CD8-positive, alpha-beta memory T cell (primary cell): Measurements from ENCODE around the gene ADAMTS15. TPM values are rescaled to one million over a fixed set of nuclear protein-coding genes. Genes with fewer than 3 reads are reported as not detected.

Source experiments
- CTCF ChIA-PET: fragments of 350-600 bp; sonication (Branson Sonifier 250); formaldehyde crosslinking; loops from one replicate; lab custom pipeline; 2021; ENCODE audit warnings: antibody characterized with exemption; lab: Charles Lee
- POLR2A ChIA-PET: fragments of 350-600 bp; sonication (Branson Sonifier 250); formaldehyde crosslinking; loops from one replicate; lab custom pipeline; 2021; ENCODE audit warnings: antibody characterized with exemption; lab: Charles Lee
- DNase-seq, 5 donors: peaks; one replicate each; pipeline versions ENCODE4 v3.0.0 to v3.0.0-alpha.2; 2020 to 2022; ENCODE audit warnings: mixed read lengths in 1 of 5
- H3K27ac ChIP-seq: one replicate; pipeline ENCODE4 v1.7.0; 2013; ENCODE audit warnings: low read depth, mild to moderate bottlenecking, low read length, moderate library complexity
- H3K27me3 ChIP-seq: 2 replicates; pipeline ENCODE4 v1.7.0; 2013; ENCODE audit warnings: low read length, mild to moderate bottlenecking; ENCODE audit not compliant: insufficient read depth, poor library complexity, severe bottlenecking
- H3K36me3 ChIP-seq: 2 replicates; pipeline ENCODE4 v1.7.0; 2013; ENCODE audit warnings: mild to moderate bottlenecking, low read length, moderate library complexity; ENCODE audit not compliant: insufficient read depth
- H3K4me1 ChIP-seq: 2 replicates; pipeline ENCODE4 v1.7.0; 2013; ENCODE audit warnings: mild to moderate bottlenecking, low read length, moderate library complexity; ENCODE audit not compliant: insufficient read depth
- H3K4me3 ChIP-seq: 2 replicates; pipeline ENCODE4 v1.7.0; 2013; ENCODE audit warnings: mild to moderate bottlenecking, low read length
- H3K9me3 ChIP-seq: 2 replicates; pipeline ENCODE4 v1.7.0; 2013; ENCODE audit warnings: mild to moderate bottlenecking, low read length
- H3K27ac Mint-ChIP-seq, 8 donors: one replicate each; pipeline ENCODE4 v1.8.0; 2020 to 2021; ENCODE audit warnings: mixed read lengths in 8 of 8, mild to moderate bottlenecking in 6 of 8, inconsistent platforms in 3 of 8, moderate library complexity in 3 of 8
- H3K27me3 Mint-ChIP-seq, 2 donors: one replicate each; pipeline ENCODE4 v1.8.0; 2020 to 2021; ENCODE audit warnings: mixed read lengths in 2 of 2, mild to moderate bottlenecking in 1 of 2, moderate library complexity in 1 of 2
- H3K36me3 Mint-ChIP-seq, 3 donors: one replicate each; pipeline ENCODE4 v1.8.0; 2020 to 2021; ENCODE audit warnings: mixed read lengths in 3 of 3, inconsistent platforms in 1 of 3, mild to moderate bottlenecking in 1 of 3
- H3K4me1 Mint-ChIP-seq, 3 donors: one replicate each; pipeline ENCODE4 v1.8.0; 2020 to 2021; ENCODE audit warnings: mixed read lengths in 3 of 3, inconsistent platforms in 1 of 3, mild to moderate bottlenecking in 1 of 3
- H3K4me3 Mint-ChIP-seq, 7 donors: one replicate each; pipeline ENCODE4 v1.8.0; 2020 to 2021; ENCODE audit warnings: mixed read lengths in 7 of 7, mild to moderate bottlenecking in 6 of 7, moderate library complexity in 4 of 7, inconsistent platforms in 2 of 7
- H3K9me3 Mint-ChIP-seq, 5 donors: one replicate each; pipeline ENCODE4 v1.8.0; 2020 to 2022; ENCODE audit warnings: mixed read lengths in 5 of 5, mild to moderate bottlenecking in 3 of 5, moderate library complexity in 2 of 5, inconsistent platforms in 1 of 5
- polyA plus RNA-seq: library from polyadenylated mRNA; unstranded; fragments of 300-500 nt; fragmentation: Illumina TruSeq; gene quantifications from one replicate; pipeline ENCODE4 v1.2.3, GENCODE V29; 2021
- total RNA-seq, 2 experiments: library from RNA; stranded (reverse); gene quantifications; one replicate each; pipeline ENCODE4 v1.2.3, GENCODE V29; 2021

The ADAMTS15 gene
- total and polyA plus RNA-seq, 3 experiments from 2014 or later = not detected

DNA sequence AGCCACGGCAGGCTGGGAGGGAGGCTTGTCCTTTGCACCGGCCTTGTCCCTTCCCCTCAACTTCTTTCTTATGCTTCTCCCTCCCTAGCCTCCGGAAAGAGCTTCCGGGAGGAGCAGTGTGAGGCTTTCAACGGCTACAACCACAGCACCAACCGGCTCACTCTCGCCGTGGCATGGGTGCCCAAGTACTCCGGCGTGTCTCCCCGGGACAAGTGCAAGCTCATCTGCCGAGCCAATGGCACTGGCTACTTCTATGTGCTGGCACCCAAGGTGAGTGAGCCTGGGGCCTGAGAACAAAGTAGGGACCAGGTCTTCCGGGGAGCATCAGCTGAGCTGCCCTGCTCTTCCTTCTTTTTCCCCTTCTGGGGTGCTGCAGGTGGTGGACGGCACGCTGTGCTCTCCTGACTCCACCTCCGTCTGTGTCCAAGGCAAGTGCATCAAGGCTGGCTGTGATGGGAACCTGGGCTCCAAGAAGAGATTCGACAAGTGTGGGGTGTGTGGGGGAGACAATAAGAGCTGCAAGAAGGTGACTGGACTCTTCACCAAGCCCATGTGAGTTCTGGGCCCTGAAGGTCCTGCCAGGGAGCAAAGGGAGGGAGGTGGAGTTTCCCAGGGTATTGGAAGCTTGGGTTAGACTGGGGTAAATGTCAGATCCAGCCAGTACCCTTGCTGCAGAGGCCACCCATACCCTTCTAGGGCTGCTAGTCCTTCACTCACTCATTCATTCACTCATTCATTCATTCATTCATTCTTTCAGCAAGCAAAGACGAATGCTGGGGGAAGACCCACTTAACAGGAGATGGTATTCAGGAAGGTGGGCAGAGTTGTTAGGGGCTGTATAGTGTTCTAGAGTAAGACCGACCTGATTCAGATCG is 22.6 kb downstream of the ADAMTS15 start:
- H3K27ac ChIP-seq = no peak overlapping the region
- no peaks in the 10 kb centered on the region for H3K4me1 ChIP-seq
- ChIA-PET POLR2A (no interaction called here), CTCF (interaction anchor here (1.1 kb wide), 1 partner anchor 36 kb away, joined by 4 read pairs; no protein-coding TSS in a partner anchor)
- no peaks in the 10 kb centered on the region for H3K9me3 ChIP-seq
- no peaks in the 10 kb centered on the region for H3K9me3 Mint-ChIP-seq
- no peaks in the 10 kb centered on the region for H3K36me3 Mint-ChIP-seq
- no peak overlapping the region for H3K27ac Mint-ChIP-seq
- H3K27me3 ChIP-seq = no peaks in the 10 kb centered on the region
- no peak for DNase-seq
- no peaks in the 10 kb centered on the region for H3K4me1 Mint-ChIP-seq
- H3K4me3 ChIP-seq = no peak overlapping the region
- peaks cover 0 to 3% of the 10 kb centered on the region in 2 donors for H3K27me3 Mint-ChIP-seq
- H3K4me3 Mint-ChIP-seq = no peak overlapping the region
- no peaks in the 10 kb centered on the region for H3K36me3 ChIP-seq

DNA sequence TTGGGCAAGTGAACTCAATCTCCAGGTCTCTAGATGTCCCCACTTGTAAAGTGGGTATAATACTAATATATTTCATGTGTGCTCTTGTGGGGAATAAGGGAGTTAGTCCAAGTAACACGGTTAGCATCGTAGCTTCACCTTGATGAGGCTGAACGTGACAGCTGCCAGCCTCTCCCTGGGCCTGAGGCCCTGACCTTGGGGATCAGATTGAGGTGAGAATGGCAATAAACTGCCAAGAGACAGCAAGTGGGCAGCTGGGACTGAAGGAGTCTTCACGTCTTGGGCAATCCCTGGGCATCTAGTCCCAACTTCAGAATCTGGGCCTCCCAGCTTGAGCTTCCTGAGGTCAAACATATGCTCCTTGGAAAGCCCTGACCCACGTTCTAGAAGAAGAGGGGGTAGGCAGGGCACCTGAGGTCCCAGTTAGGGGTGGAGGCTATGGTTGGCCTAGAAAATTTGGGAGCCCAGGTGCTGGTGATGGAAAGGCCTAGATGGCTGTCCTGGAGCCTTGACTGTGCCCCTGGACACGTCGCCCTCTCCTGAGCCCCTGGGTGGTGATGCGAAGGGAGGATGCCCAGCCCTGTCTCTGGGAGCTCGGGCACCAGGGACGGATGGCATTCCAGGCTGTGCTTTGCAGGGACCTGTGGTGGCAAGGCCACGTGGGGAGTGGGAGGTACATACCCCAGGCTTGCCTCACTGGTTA is 23.4 kb downstream of the ADAMTS15 start:
- Histone ChIP-seq H3K27me3 (no peaks in the 10 kb centered on the region), H3K36me3 (no peaks in the 10 kb centered on the region), H3K4me1 (no peaks in the 10 kb centered on the region), H3K27ac (no peak overlapping the region), H3K9me3 (no peaks in the 10 kb centered on the region), H3K4me3 (no peak overlapping the region)
- Mint-ChIP-seq H3K36me3 (no peaks in the 10 kb centered on the region), H3K4me1 (peaks cover 0 to 4% (median 3%) of the 10 kb centered on the region in 3 donors), H3K9me3 (no peaks in the 10 kb centered on the region), H3K27ac (no peak overlapping the region), H3K27me3 (peaks cover 0 to 6% of the 10 kb centered on the region in 2 donors), H3K4me3 (no peak overlapping the region)
- POLR2A ChIA-PET = no interaction called here
- CTCF ChIA-PET = interaction anchor here (1.1 kb wide), 1 partner anchor 37 kb away, joined by 4 read pairs; no protein-coding TSS in a partner anchor
- no peak for DNase-seq

DNA sequence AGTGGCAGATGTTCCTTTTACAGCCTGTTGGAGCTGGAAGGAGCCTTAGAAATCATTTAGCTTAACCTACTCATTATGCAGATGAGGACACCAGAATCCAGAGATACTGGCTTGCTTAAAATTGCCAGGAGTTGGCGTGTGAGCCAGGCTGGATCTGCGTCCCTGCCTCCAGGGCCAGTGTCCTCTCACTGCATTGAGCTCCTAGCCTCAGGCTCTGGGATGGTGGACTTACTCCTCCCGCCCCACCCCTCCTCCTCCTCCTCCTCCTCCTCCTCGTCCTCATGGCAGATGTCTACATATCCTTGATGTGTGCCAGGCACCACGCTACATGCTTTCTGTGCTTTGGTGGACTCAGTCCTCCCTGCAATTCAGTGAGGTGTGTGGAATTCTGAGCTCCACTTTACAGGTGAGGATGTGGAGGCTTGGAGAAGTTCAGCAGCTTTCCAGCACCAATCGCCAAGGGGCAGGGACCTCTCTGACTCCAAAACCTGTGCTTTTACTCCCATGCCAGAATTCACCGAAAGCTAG is 24.1 kb downstream of the ADAMTS15 start:
- no peaks in the 10 kb centered on the region for H3K9me3 Mint-ChIP-seq
- POLR2A ChIA-PET = no interaction called here
- no peak overlapping the region for H3K4me3 Mint-ChIP-seq
- H3K27ac Mint-ChIP-seq = no peak overlapping the region
- Histone ChIP-seq H3K9me3 (no peaks in the 10 kb centered on the region), H3K4me3 (no peak overlapping the region), H3K4me1 (no peaks in the 10 kb centered on the region), H3K27ac (no peak overlapping the region), H3K27me3 (no peaks in the 10 kb centered on the region), H3K36me3 (no peaks in the 10 kb centered on the region)
- CTCF ChIA-PET = no interaction called here
- H3K4me1 Mint-ChIP-seq = peaks cover 0 to 4% (median 3%) of the 10 kb centered on the region in 3 donors
- no peak for DNase-seq
- H3K27me3 Mint-ChIP-seq = peaks cover 0 to 6% of the 10 kb centered on the region in 2 donors
- no peaks in the 10 kb centered on the region for H3K36me3 Mint-ChIP-seq

DNA sequence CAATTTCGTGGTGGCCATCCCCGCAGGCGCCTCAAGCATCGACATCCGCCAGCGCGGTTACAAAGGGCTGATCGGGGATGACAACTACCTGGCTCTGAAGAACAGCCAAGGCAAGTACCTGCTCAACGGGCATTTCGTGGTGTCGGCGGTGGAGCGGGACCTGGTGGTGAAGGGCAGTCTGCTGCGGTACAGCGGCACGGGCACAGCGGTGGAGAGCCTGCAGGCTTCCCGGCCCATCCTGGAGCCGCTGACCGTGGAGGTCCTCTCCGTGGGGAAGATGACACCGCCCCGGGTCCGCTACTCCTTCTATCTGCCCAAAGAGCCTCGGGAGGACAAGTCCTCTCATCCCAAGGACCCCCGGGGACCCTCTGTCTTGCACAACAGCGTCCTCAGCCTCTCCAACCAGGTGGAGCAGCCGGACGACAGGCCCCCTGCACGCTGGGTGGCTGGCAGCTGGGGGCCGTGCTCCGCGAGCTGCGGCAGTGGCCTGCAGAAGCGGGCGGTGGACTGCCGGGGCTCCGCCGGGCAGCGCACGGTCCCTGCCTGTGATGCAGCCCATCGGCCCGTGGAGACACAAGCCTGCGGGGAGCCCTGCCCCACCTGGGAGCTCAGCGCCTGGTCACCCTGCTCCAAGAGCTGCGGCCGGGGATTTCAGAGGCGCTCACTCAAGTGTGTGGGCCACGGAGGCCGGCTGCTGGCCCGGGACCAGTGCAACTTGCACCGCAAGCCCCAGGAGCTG is 24.8 kb downstream of the ADAMTS15 start:
- H3K27ac ChIP-seq = no peak overlapping the region
- no peak for DNase-seq
- no peaks in the 10 kb centered on the region for H3K9me3 Mint-ChIP-seq
- peaks cover 0 to 4% (median 3%) of the 10 kb centered on the region in 3 donors for H3K4me1 Mint-ChIP-seq
- H3K27ac Mint-ChIP-seq = no peak overlapping the region
- H3K9me3 ChIP-seq = no peaks in the 10 kb centered on the region
- no peaks in the 10 kb centered on the region for H3K36me3 ChIP-seq
- H3K27me3 Mint-ChIP-seq = peaks cover 0 to 6% of the 10 kb centered on the region in 2 donors
- no peak overlapping the region for H3K4me3 Mint-ChIP-seq
- POLR2A ChIA-PET = no interaction called here
- CTCF ChIA-PET = no interaction called here
- H3K4me3 ChIP-seq = no peak overlapping the region
- H3K36me3 Mint-ChIP-seq = no peaks in the 10 kb centered on the region
- no peaks in the 10 kb centered on the region for H3K4me1 ChIP-seq
- H3K27me3 ChIP-seq = no peaks in the 10 kb centered on the region

DNA sequence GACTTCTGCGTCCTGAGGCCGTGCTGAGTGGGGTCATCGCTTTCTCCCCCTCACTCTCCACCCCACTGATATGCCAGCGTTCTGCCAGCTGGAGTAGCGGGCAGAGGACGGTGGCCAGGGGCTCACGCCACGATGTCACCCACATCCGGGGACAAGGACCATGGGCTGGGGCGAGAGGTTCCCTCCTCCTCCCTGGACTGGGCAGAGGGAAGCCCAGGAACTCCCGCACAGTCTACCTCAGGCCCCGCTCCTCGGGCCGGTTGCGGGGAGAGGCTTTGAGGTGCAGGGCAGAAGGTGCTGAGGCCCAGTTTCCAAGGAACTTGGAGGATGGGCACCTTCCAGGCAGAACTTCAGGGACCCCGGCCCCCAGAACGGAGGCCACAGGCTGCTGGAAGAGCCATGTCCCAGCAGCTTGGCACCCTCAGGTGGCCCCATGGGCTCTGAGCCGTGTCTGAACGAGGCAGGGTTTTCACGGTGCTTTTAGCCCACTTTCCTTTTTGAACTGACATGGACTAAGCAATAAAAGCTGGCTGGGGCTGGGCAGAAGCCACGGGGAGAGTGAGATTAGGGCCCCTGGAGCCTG is 25.4 kb downstream of the ADAMTS15 start:
- POLR2A ChIA-PET = no interaction called here
- Mint-ChIP-seq H3K27me3 (peaks cover 0 to 6% of the 10 kb centered on the region in 2 donors), H3K9me3 (no peaks in the 10 kb centered on the region), H3K27ac (no peak overlapping the region), H3K36me3 (no peaks in the 10 kb centered on the region), H3K4me1 (peaks cover 0 to 4% (median 3%) of the 10 kb centered on the region in 3 donors), H3K4me3 (no peak overlapping the region)
- H3K4me1 ChIP-seq = no peaks in the 10 kb centered on the region
- no peak overlapping the region for H3K27ac ChIP-seq
- H3K4me3 ChIP-seq = no peak overlapping the region
- CTCF ChIA-PET = no interaction called here
- H3K36me3 ChIP-seq = no peaks in the 10 kb centered on the region
- no peak for DNase-seq
- H3K27me3 ChIP-seq = no peaks in the 10 kb centered on the region
- H3K9me3 ChIP-seq = no peaks in the 10 kb centered on the region

DNA sequence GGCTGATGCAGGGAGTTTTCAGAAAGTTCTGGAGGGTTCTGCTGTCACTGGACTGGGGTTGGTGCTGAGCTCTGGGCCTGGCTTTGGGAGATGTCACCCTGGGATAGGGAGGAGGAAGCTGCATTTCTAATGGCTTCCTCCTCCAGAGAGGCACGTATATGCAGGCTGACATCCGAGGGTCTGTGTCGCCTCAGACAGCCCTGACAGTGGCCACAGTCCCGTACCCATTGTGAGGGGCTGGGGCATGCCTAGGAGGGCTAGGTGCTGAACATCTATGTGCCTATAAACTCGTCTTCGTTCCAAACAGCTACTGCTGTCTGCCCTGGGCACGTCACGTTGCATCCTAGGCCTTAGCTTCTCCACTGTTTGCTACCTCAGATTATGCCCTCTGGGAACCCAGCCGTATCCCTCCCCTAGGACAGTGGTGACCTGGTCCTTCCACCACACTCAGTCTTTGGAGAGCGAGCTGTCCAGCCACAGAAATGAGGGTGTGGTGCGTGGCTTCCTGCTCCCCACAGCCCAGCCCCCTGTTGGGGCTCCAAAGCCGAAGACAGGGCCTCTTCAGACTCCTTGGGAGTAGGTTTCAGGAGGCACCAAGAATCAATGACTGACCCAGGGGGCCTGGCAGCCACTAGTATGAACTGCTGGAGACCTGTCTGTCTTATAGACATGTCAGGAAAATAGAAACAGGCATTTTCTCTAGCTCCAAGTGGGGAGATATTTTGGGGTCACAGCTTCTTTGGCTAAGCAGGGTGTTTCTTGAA is 26.4 kb downstream of the ADAMTS15 start:
- POLR2A ChIA-PET = no interaction called here
- H3K9me3 ChIP-seq = no peaks in the 10 kb centered on the region

DNA sequence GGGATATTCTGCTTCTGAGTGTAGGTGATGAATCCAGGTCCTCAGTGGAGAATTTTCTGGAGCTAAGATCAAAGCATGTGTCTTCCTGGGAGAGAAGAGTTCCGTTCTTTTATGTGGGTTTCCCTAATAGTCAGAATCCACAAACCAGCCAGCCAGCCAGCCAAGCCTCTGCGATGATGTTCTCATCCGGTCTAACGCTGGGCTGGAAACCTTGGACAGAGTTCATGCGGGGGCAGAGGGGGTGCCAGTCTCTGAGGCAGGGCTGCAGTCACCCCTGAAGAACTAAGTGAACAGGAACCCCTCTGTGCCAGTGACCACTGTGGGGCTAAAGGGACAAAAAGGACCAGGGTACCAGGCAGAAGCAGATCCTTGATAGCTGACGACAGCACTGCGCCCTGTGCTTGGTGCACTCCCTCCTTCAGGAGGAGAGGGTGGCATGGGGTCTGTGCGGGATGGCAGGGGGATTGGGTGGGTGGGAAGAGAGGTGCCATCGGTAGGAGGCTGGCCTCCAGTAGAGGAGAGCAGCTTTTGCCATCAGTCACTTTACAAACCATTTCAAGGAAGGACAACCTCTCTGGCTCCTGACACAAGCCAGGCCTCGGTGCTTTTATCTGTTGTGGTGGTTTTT is 27.1 kb downstream of the ADAMTS15 start:
- no peak for DNase-seq
- ChIA-PET POLR2A (no interaction called here), CTCF (no interaction called here)
- H3K36me3 Mint-ChIP-seq = no peaks in the 10 kb centered on the region
- H3K9me3 ChIP-seq = no peaks in the 10 kb centered on the region
- H3K9me3 Mint-ChIP-seq = no peaks in the 10 kb centered on the region
- no peak overlapping the region for H3K4me3 Mint-ChIP-seq
- H3K27me3 ChIP-seq = no peaks in the 10 kb centered on the region
- H3K4me1 Mint-ChIP-seq = peaks cover 0 to 4% (median 3%) of the 10 kb centered on the region in 3 donors
- H3K4me1 ChIP-seq = no peaks in the 10 kb centered on the region
- no peak overlapping the region for H3K4me3 ChIP-seq
- no peak overlapping the region for H3K27ac ChIP-seq
- peaks cover 0 to 6% of the 10 kb centered on the region in 2 donors for H3K27me3 Mint-ChIP-seq
- peak overlapping the region in 2 of 8 donors; percentile 17 to 44 for H3K27ac Mint-ChIP-seq
- no peaks in the 10 kb centered on the region for H3K36me3 ChIP-seq

More for the DNA sequence above, 26.4 kb downstream of the ADAMTS15 start:
- peaks cover 0 to 4% (median 3%) of the 10 kb centered on the region in 3 donors for H3K4me1 Mint-ChIP-seq
- no peaks in the 10 kb centered on the region for H3K9me3 Mint-ChIP-seq
- H3K27ac Mint-ChIP-seq = peak overlapping the region in 1 of 8 donors; percentile 17
- no peak overlapping the region for H3K4me3 Mint-ChIP-seq
- H3K36me3 ChIP-seq = no peaks in the 10 kb centered on the region
- peaks cover 0 to 6% of the 10 kb centered on the region in 2 donors for H3K27me3 Mint-ChIP-seq
- no peak overlapping the region for H3K4me3 ChIP-seq
- CTCF ChIA-PET = no interaction called here
- DNase-seq = no peak
- no peaks in the 10 kb centered on the region for H3K36me3 Mint-ChIP-seq
- H3K4me1 ChIP-seq = no peaks in the 10 kb centered on the region
- H3K27ac ChIP-seq = no peak overlapping the region
- no peaks in the 10 kb centered on the region for H3K27me3 ChIP-seq
